ENCODE measurements around the gene CALM1. TPM values are rescaled to one million over a fixed set of nuclear protein-coding genes. Genes with fewer than 3 reads are reported as not detected.

Gene CALM1
- total RNA-seq, 1 donor from 2014 or later: 328 TPM

GRCh38 chr14:90356925-90357324 lies 39.9 kb upstream of the CALM1 start:
- no peak for TF ChIP-seq CTCF (IDR thresholded peaks at IDR 0.05; ENCODE audit: insufficient read depth, low read length, poor library complexity, severe bottlenecking)
- no peak overlapping the region for H3K4me3 ChIP-seq (ENCODE audit: low read depth, low read length)
- peaks cover 2% of the 10 kb centered on the region for H3K27me3 ChIP-seq (ENCODE audit: control insufficient read depth, insufficient read depth, low read length)
- no peak for DNase-seq (ENCODE audit: low read depth)
- H3K36me3 ChIP-seq (ENCODE audit: control insufficient read depth, insufficient read depth, low read length): no peaks in the 10 kb centered on the region

DNA sequence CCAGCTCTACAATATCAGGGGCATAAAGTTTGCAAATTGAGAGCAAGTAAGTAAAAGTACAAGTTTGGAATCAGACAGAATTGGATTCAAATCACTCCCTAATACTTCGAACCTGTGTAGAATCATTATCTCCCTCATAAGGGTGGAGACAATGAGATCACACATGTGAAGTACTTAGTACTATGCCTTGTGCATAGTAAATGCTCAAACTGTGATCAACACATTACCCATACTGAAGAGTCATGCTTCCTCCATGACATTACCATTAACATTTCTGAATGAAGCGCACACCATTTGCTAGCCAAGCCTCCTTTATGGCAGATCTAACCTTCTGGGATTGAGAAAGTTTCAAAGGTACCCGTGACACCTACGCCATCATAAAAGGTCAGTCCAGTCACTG lies 38.5 kb upstream of the CALM1 start:
- no peak for DNase-seq (ENCODE audit: low read depth)
- TF ChIP-seq CTCF (IDR thresholded peaks at IDR 0.05; ENCODE audit: insufficient read depth, low read length, poor library complexity, severe bottlenecking): no peak
- Histone ChIP-seq H3K36me3 (ENCODE audit: control insufficient read depth, insufficient read depth, low read length) (no peaks in the 10 kb centered on the region), H3K27me3 (ENCODE audit: control insufficient read depth, insufficient read depth, low read length) (peaks cover 4% of the 10 kb centered on the region), H3K4me3 (ENCODE audit: low read depth, low read length) (no peak overlapping the region)

DNA sequence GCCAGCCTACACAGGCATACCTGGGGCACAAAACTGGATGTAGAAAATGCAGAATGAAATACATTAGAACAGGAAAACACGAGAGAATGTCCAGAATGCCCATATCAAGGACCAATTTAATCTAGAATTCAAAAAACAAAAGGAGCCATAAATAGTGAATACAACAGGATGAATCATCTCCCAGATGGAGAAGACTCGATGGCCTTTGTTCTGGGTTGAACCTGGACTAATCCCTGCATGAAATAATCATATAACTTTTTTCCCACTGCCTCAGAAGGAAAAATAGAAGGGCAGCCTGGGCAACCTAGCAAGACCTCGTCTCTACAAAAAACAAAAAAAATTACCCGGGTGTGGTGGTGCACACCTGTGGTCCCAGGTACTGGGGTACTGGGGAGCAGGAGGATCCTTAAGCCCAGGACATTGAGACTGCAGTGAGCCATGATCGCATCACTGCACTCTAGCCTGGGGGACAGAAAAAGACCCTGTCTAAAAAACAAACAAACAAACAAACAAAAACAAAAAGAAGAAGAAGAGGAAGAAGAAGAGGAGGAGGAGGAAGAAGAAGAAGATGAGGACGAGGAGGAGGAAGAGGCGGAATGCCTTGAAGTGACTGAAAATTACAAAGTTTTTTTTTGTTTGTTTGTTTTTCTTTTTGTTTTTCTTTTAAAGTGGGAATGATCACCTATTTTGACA lies 34.8 kb upstream of the CALM1 start:
- DNase-seq (ENCODE audit: low read depth): no peak
- H3K4me3 ChIP-seq (ENCODE audit: low read depth, low read length): no peak overlapping the region
- TF ChIP-seq CTCF (IDR thresholded peaks at IDR 0.05; ENCODE audit: insufficient read depth, low read length, poor library complexity, severe bottlenecking): no peak
- peaks cover 4% of the 10 kb centered on the region for H3K27me3 ChIP-seq (ENCODE audit: control insufficient read depth, insufficient read depth, low read length)
- H3K36me3 ChIP-seq (ENCODE audit: control insufficient read depth, insufficient read depth, low read length): no peaks in the 10 kb centered on the region

GRCh38 chr14:90362558-90362896 lies 34.3 kb upstream of the CALM1 start:
- H3K27me3 ChIP-seq (ENCODE audit: control insufficient read depth, insufficient read depth, low read length): peaks cover 2% of the 10 kb centered on the region
- H3K4me3 ChIP-seq (ENCODE audit: low read depth, low read length): no peak overlapping the region
- DNase-seq (ENCODE audit: low read depth): no peak
- no peak for TF ChIP-seq CTCF (IDR thresholded peaks at IDR 0.05; ENCODE audit: insufficient read depth, low read length, poor library complexity, severe bottlenecking)
- H3K36me3 ChIP-seq (ENCODE audit: control insufficient read depth, insufficient read depth, low read length): no peaks in the 10 kb centered on the region

DNA sequence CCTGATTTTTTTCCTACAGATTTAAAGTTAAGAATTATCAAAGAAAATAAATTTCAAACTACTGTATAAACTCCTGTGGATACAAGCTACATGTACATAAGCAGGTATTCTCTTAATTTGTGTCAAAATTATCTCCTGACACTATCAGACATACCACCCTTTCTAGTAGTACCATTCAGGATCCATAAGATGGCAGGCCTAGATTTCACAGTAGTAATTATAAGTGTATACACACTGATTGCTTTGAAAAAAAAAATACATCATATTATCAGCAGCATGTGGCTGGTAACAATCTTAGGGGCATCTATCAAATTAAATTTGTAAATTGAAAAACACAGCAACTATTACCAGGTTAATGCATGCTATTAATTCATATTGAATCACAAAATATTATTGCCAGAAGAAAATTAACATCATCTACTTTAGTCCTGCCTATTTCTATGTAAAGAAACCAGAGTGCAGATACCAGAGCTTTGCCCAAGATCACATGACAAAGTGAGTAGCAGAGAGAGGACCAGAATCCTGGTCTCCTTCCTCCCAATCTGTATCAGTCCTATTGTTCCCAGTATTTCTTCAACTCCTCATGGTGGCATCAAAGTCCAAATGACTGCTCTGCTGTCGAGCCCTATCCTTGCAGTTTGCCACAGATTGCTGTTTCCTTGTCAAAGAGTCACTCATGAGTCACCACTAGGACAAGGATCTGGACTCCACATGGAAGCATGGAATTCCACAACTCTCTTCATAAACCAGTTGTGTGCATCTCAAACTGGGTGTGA lies 27.7 kb upstream of the CALM1 start:
- Histone ChIP-seq H3K4me3 (ENCODE audit: low read depth, low read length) (no peak overlapping the region), H3K36me3 (ENCODE audit: control insufficient read depth, insufficient read depth, low read length) (no peaks in the 10 kb centered on the region), H3K27me3 (ENCODE audit: control insufficient read depth, insufficient read depth, low read length) (no peaks in the 10 kb centered on the region)
- no peak for TF ChIP-seq CTCF (IDR thresholded peaks at IDR 0.05; ENCODE audit: insufficient read depth, low read length, poor library complexity, severe bottlenecking)
- DNase-seq (ENCODE audit: low read depth): no peak
